Neural progenitor cell (in vitro differentiated cells): ENCODE measurements around the gene BCOR. TPM values are rescaled to one million over a fixed set of nuclear protein-coding genes. Genes with fewer than 3 reads are reported as not detected.

Experiments
- DNase-seq: peaks from one replicate; pipeline ENCODE4 v3.0.0-alpha.2; 2016; ENCODE audit warnings: low spot score
- H2AFZ ChIP-seq: fragments of 200-600 bp; sonication (generic); replicated peaks from 2 replicates; pipeline ENCODE4 v1.6.1; 2016; ENCODE audit warnings: antibody characterized with exemption
- H3F3A ChIP-seq: fragments of 200-600 bp; sonication (generic); 2 replicates; pipeline ENCODE4 v1.6.1; 2016; ENCODE audit warnings: antibody characterized with exemption, low read depth
- H3K27ac ChIP-seq: fragments of 200-600 bp; sonication (generic); 2 replicates; pipeline ENCODE4 v1.5.1; 2016; ENCODE audit warnings: mild to moderate bottlenecking
- H3K27me3 ChIP-seq: fragments of 200-600 bp; sonication (generic); 2 replicates; pipeline ENCODE4 v1.6.1; 2016; ENCODE audit warnings: mild to moderate bottlenecking, moderate library complexity
- H3K36me3 ChIP-seq: fragments of 200-600 bp; sonication (generic); 2 replicates; pipeline ENCODE4 v1.5.1; 2016
- H3K4me1 ChIP-seq: fragments of 200-600 bp; sonication (generic); 2 replicates; pipeline ENCODE4 v1.6.1; 2016; ENCODE audit warnings: mixed run types
- H3K4me2 ChIP-seq: fragments of 200-600 bp; sonication (generic); 2 replicates; pipeline ENCODE4 v1.6.1; 2016
- H3K4me3 ChIP-seq: fragments of 200-600 bp; sonication (generic); 2 replicates; pipeline ENCODE4 v1.5.1; 2016
- H3K79me2 ChIP-seq: fragments of 200-600 bp; sonication (generic); 2 replicates; pipeline ENCODE4 v1.6.1; 2016; ENCODE audit warnings: low read depth
- H3K9ac ChIP-seq: fragments of 200-600 bp; sonication (generic); 2 replicates; pipeline ENCODE4 v1.6.1; 2016
- H3K9me3 ChIP-seq: fragments of 200-600 bp; sonication (generic); 2 replicates; pipeline ENCODE4 v1.5.1; 2016; ENCODE audit warnings: low read depth
- H4K20me1 ChIP-seq: fragments of 200-600 bp; sonication (generic); 2 replicates; pipeline ENCODE4 v1.6.1; 2016; ENCODE audit warnings: low read depth
- H3K27ac Mint-ChIP-seq: 3 replicates; pipeline ENCODE4 v1.8.0; 2021; ENCODE audit warnings: mixed read lengths
- H3K27me3 Mint-ChIP-seq: 2 replicates; pipeline ENCODE4 v1.8.0; 2022; ENCODE audit warnings: low read depth, mild to moderate bottlenecking, inconsistent platforms, moderate library complexity, mixed read lengths; ENCODE audit not compliant: insufficient read depth
- H3K36me3 Mint-ChIP-seq: 3 replicates; pipeline ENCODE4 v1.8.0; 2021; ENCODE audit warnings: mixed read lengths
- H3K4me1 Mint-ChIP-seq: 3 replicates; pipeline ENCODE4 v1.8.0; 2021; ENCODE audit warnings: mixed read lengths
- H3K4me3 Mint-ChIP-seq: 3 replicates; pipeline ENCODE4 v1.8.0; 2021; ENCODE audit warnings: mild to moderate bottlenecking, moderate library complexity, mixed read lengths
- H3K9me3 Mint-ChIP-seq: 3 replicates; pipeline ENCODE4 v1.8.0; 2020; ENCODE audit warnings: mixed read lengths
- CTCF ChIP-seq: fragments of 200-600 bp; sonication (generic); IDR thresholded peaks from 2 replicates; pipeline ENCODE4 v1.5.1; 2017; ENCODE audit warnings: antibody characterized with exemption, mild to moderate bottlenecking
- EZH2 ChIP-seq: fragments of 200-600 bp; sonication (generic); IDR thresholded peaks from 2 replicates; pipeline ENCODE4 v1.6.1; 2017; ENCODE audit warnings: antibody characterized with exemption, mild to moderate bottlenecking, moderate library complexity
- EZH2phosphoT487 ChIP-seq: fragments of 200-600 bp; sonication (generic); IDR thresholded peaks from 2 replicates; pipeline ENCODE4 v1.6.1; 2017; ENCODE audit warnings: antibody characterized with exemption
- total RNA-seq: library from RNA; depleted of rRNA; stranded (reverse); fragments of >200 nt; gene quantifications from 2 replicates; pipeline ENCODE4 v1.2.3, GENCODE V29; 2015; ENCODE audit warnings: low replicate concordance

The BCOR gene
- total RNA-seq, 1 donor from 2014 or later = 32.4 TPM

- no peaks in the 10 kb centered on the region for H3K9me3 ChIP-seq
- H3K27me3 ChIP-seq = peaks cover 62% of the 10 kb centered on the region
- Mint-ChIP-seq H3K4me3 (peak overlapping the region; percentile 82), H3K27ac (no peak overlapping the region), H3K9me3 (peaks cover 10% of the 10 kb centered on the region), H3K36me3 (no peaks in the 10 kb centered on the region), H3K27me3 (peaks cover 13% of the 10 kb centered on the region), H3K4me1 (peaks cover 39% of the 10 kb centered on the region)
- H3F3A ChIP-seq = peaks cover 67% of the 10 kb centered on the region
- H3K4me2 ChIP-seq = peak overlapping the region; percentile 92
- no peak overlapping the region for H3K9ac ChIP-seq
- no peak overlapping the region for H2AFZ ChIP-seq
- TF ChIP-seq EZH2phosphoT487 (no peak), EZH2 (no peak), CTCF (no peak)
- peak overlapping the region; percentile 73 for H3K4me3 ChIP-seq
- H3K36me3 ChIP-seq = no peaks in the 10 kb centered on the region
- H3K27ac ChIP-seq = no peak overlapping the region
- H3K4me1 ChIP-seq = peaks cover 45% of the 10 kb centered on the region
- peak; percentile 53 for DNase-seq
- H4K20me1 ChIP-seq = peaks cover 37% of the 10 kb centered on the region
- peaks cover 23% of the 10 kb centered on the region for H3K79me2 ChIP-seq
Observed at GRCh38 chrX:40104630-40104984, 6.8 kb upstream of the BCOR start.

- Histone ChIP-seq H3K4me3 (peak overlapping the region; percentile 73), H2AFZ (no peak overlapping the region), H3F3A (peaks cover 70% of the 10 kb centered on the region), H3K9ac (no peak overlapping the region), H4K20me1 (peaks cover 45% of the 10 kb centered on the region), H3K27ac (no peak overlapping the region), H3K9me3 (no peaks in the 10 kb centered on the region), H3K79me2 (peaks cover 16% of the 10 kb centered on the region), H3K27me3 (peaks cover 70% of the 10 kb centered on the region), H3K4me2 (peak overlapping the region; percentile 92), H3K4me1 (peaks cover 48% of the 10 kb centered on the region), H3K36me3 (no peaks in the 10 kb centered on the region)
- Mint-ChIP-seq H3K4me3 (peak overlapping the region; percentile 82), H3K4me1 (peaks cover 43% of the 10 kb centered on the region), H3K27me3 (peaks cover 13% of the 10 kb centered on the region), H3K9me3 (peaks cover 10% of the 10 kb centered on the region), H3K27ac (no peak overlapping the region), H3K36me3 (no peaks in the 10 kb centered on the region)
- peak; percentile 55 for DNase-seq
- TF ChIP-seq EZH2phosphoT487 = no peak
- peak; percentile 2 for TF ChIP-seq EZH2
Observed at GRCh38 chrX:40103565-40104323, 6.0 kb upstream of the BCOR start.

GRCh38 chrX:40102393-40103381, 4.9 kb upstream of the BCOR start:
- H3K36me3 ChIP-seq = no peaks in the 10 kb centered on the region
- peak overlapping the region; percentile 92 for H3K4me2 ChIP-seq
- H3K36me3 Mint-ChIP-seq = no peaks in the 10 kb centered on the region
- peak overlapping the region; percentile 73 for H3K4me3 ChIP-seq
- peaks cover 16% of the 10 kb centered on the region for H3K79me2 ChIP-seq
- H3K9me3 Mint-ChIP-seq = peaks cover 8% of the 10 kb centered on the region
- H3K4me3 Mint-ChIP-seq = peak overlapping the region; percentile 77
- peaks cover 44% of the 10 kb centered on the region for H3K4me1 ChIP-seq
- peaks cover 40% of the 10 kb centered on the region for H3K4me1 Mint-ChIP-seq
- peaks cover 48% of the 10 kb centered on the region for H4K20me1 ChIP-seq
- H3K9me3 ChIP-seq = no peaks in the 10 kb centered on the region
- no peak overlapping the region for H3K9ac ChIP-seq
- TF ChIP-seq EZH2phosphoT487 = peak; percentile 54
- no peak for TF ChIP-seq CTCF
- TF ChIP-seq EZH2 = peak; percentile 60
- peak; percentile 65 for DNase-seq
- no peak overlapping the region for H2AFZ ChIP-seq
- H3F3A ChIP-seq = peaks cover 65% of the 10 kb centered on the region
- peaks cover 15% of the 10 kb centered on the region for H3K27me3 Mint-ChIP-seq
- H3K27ac Mint-ChIP-seq = no peak overlapping the region
- H3K27ac ChIP-seq = no peak overlapping the region
- H3K27me3 ChIP-seq = peaks cover 66% of the 10 kb centered on the region
